Right lobe of liver (tissue), 4 donors: Measurements from ENCODE around the gene CLIP4.

Experiments
- POLR2A ChIP-seq: fragments of 450-650 bp; IDR thresholded peaks from one replicate; pipeline ENCODE4 v1.6.1; 2017; ENCODE audit warnings: antibody characterized with exemption, mild to moderate bottlenecking
- TF ChIP-seq, protein P1 (sequence below), 4 donors: fragments of 200-600 bp in 3 of 4; fragments of 450-650 bp in 1 of 4; IDR thresholded peaks; one replicate each; pipeline versions ENCODE4 v1.5.1 to v1.8.0; 2016 to 2022; ENCODE audit warnings: antibody characterized with exemption in 4 of 4, mild to moderate bottlenecking in 2 of 4
- donor health status: DM: no; HTN: no; CAD: no.
- donor health status: DM: no; HTN: no; CAD: no.
- donor health status: DM: no; HTN: yes; CAD: no.

GRCh38 chr2:29143657-29144056 lies 28.4 kb downstream of the CLIP4 start:
- TF ChIP-seq POLR2A: no peak
- TF ChIP-seq, protein P1, sequence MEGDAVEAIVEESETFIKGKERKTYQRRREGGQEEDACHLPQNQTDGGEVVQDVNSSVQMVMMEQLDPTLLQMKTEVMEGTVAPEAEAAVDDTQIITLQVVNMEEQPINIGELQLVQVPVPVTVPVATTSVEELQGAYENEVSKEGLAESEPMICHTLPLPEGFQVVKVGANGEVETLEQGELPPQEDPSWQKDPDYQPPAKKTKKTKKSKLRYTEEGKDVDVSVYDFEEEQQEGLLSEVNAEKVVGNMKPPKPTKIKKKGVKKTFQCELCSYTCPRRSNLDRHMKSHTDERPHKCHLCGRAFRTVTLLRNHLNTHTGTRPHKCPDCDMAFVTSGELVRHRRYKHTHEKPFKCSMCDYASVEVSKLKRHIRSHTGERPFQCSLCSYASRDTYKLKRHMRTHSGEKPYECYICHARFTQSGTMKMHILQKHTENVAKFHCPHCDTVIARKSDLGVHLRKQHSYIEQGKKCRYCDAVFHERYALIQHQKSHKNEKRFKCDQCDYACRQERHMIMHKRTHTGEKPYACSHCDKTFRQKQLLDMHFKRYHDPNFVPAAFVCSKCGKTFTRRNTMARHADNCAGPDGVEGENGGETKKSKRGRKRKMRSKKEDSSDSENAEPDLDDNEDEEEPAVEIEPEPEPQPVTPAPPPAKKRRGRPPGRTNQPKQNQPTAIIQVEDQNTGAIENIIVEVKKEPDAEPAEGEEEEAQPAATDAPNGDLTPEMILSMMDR (IDR thresholded peaks at IDR 0.05): no peak
